Measurements from ENCODE around the gene CYB5D1. TPM values are rescaled to one million over a fixed set of nuclear protein-coding genes. Genes with fewer than 3 reads are reported as not detected.

CYB5D1 gene
- polyA plus RNA-seq, 1 donor (not counting 4 experiments of a cell fraction or from before 2014, with no cell fraction given), result 14.8 TPM

GRCh38 chr17:7854851-7855659 lies 2.7 kb upstream of the CYB5D1 start, which contains the start of gene TMEM88:
Gene TMEM88, plus strand, starts transcription at chr17:7855066. Its CDS starts 9 bp downstream, at chr17:7855075.
- Histone ChIP-seq H3K4me1 (ENCODE audit: control insufficient read depth, extremely low read depth, insufficient read depth, low read length) (peaks cover 45% of the 10 kb centered on the region), H3K9ac (ENCODE audit: control insufficient read depth, extremely low read depth, insufficient read depth, low read length) (peak within 1 kb of the TSS; percentile 79), H3K4me2 (ENCODE audit: control insufficient read depth, extremely low read depth, insufficient read depth, low read depth, low read length) (peak within 1 kb of the TSS; percentile 97), H4K20me1 (ENCODE audit: control insufficient read depth, extremely low read depth, insufficient read depth, low read length) (peaks cover 8% of the 10 kb centered on the region), H3K4me3 (ENCODE audit: control insufficient read depth in 2 of 3, extremely low read depth in 1 of 3, insufficient read depth in 2 of 3, low read depth in 1 of 3, low read length in 3 of 3) (peak within 1 kb of the TSS in 2 of 3 experiments; percentile 64 to 98), H3K9me1 (ENCODE audit: control insufficient read depth, extremely low read depth, insufficient read depth, low read length) (no peaks in the 10 kb centered on the region), H3K27me3 (ENCODE audit: control insufficient read depth, extremely low read depth, insufficient read depth, low read length) (no peaks in the 10 kb centered on the region), H3K27ac (ENCODE audit: control insufficient read depth, insufficient read depth, low read length) (peak within 1 kb of the TSS; percentile 73), H3K36me3 (ENCODE audit: control insufficient read depth in 2 of 2, extremely low read depth in 1 of 2, insufficient read depth in 2 of 2, low read length in 2 of 2) (peaks cover 23 to 33% of the 10 kb centered on the region in 2 experiments), H3K79me2 (ENCODE audit: control insufficient read depth, insufficient read depth, low read length) (peaks cover 32% of the 10 kb centered on the region), H2AFZ (ENCODE audit: control insufficient read depth, low read length) (no peak within 1 kb of the TSS), H3K9me3 (ENCODE audit: control insufficient read depth, low read depth, low read length) (no peaks in the 10 kb centered on the region)
- no peak for FAIRE-seq
- TF ChIP-seq EZH2 (IDR thresholded peaks at IDR 0.05; ENCODE audit: low read length), result no peak
- no peak for TF ChIP-seq CTCF (optimal IDR thresholded peaks at IDR 0.05 in 1 of 3, IDR thresholded peaks at IDR 0.05 in 1 of 3, conservative IDR thresholded peaks at IDR 0.05 in 1 of 3; ENCODE audit: extremely low read depth in 1 of 3, insufficient read depth in 2 of 3, low read length in 3 of 3)
- dilution Hi-C loops (cut with MboI; ENCODE audit: extremely low pct_ligation_motif_present, low sequenced_read_pairs), result no loop called here
- no peak for DNase-seq (ENCODE audit: low read depth, low spot score)

GRCh38 chr17:7855660-7856010 lies 2.2 kb upstream of the CYB5D1 start:
- Histone ChIP-seq H3K9me3 (ENCODE audit: control insufficient read depth, low read depth, low read length) (no peaks in the 10 kb centered on the region), H4K20me1 (ENCODE audit: control insufficient read depth, extremely low read depth, insufficient read depth, low read length) (peaks cover 8% of the 10 kb centered on the region), H3K9ac (ENCODE audit: control insufficient read depth, extremely low read depth, insufficient read depth, low read length) (peak overlapping the region; percentile 79), H3K27me3 (ENCODE audit: control insufficient read depth, extremely low read depth, insufficient read depth, low read length) (no peaks in the 10 kb centered on the region), H3K36me3 (ENCODE audit: control insufficient read depth in 2 of 2, extremely low read depth in 1 of 2, insufficient read depth in 2 of 2, low read length in 2 of 2) (peaks cover 20 to 28% of the 10 kb centered on the region in 2 experiments), H3K9me1 (ENCODE audit: control insufficient read depth, extremely low read depth, insufficient read depth, low read length) (no peaks in the 10 kb centered on the region), H3K27ac (ENCODE audit: control insufficient read depth, insufficient read depth, low read length) (no peak overlapping the region), H3K4me1 (ENCODE audit: control insufficient read depth, extremely low read depth, insufficient read depth, low read length) (peaks cover 45% of the 10 kb centered on the region), H2AFZ (ENCODE audit: control insufficient read depth, low read length) (no peak overlapping the region), H3K79me2 (ENCODE audit: control insufficient read depth, insufficient read depth, low read length) (peaks cover 32% of the 10 kb centered on the region), H3K4me2 (ENCODE audit: control insufficient read depth, extremely low read depth, insufficient read depth, low read depth, low read length) (peak overlapping the region; percentile 97), H3K4me3 (ENCODE audit: control insufficient read depth in 2 of 3, extremely low read depth in 1 of 3, insufficient read depth in 2 of 3, low read depth in 1 of 3, low read length in 3 of 3) (peak overlapping the region in 2 of 3 experiments; percentile 64 to 98)
- dilution Hi-C loops (cut with MboI; ENCODE audit: extremely low pct_ligation_motif_present, low sequenced_read_pairs), result no loop called here
- no peak for DNase-seq (ENCODE audit: low read depth, low spot score)
- no peak for TF ChIP-seq EZH2 (IDR thresholded peaks at IDR 0.05; ENCODE audit: low read length)
- TF ChIP-seq CTCF (optimal IDR thresholded peaks at IDR 0.05 in 1 of 3, IDR thresholded peaks at IDR 0.05 in 1 of 3, conservative IDR thresholded peaks at IDR 0.05 in 1 of 3; ENCODE audit: extremely low read depth in 1 of 3, insufficient read depth in 2 of 3, low read length in 3 of 3), result no peak
- no peak for FAIRE-seq
